Stimulated activated CD8-positive, alpha-beta memory T cell treated with anti-CD3 and anti-CD28 coated beads, Interleukin-2, amount 100 ng/mL, for 48 hours (primary cell): ENCODE measurements around the gene COL23A1.

Experiments
- DNase-seq, 2 donors: peaks; one replicate each; pipeline ENCODE4 v3.0.0-alpha.2; 2020; ENCODE audit warnings: low read depth in 2 of 2

COL23A1 gene

GRCh38 chr5:178360222-178360925 is 229.8 kb downstream of the COL23A1 start:
- DNase-seq: no peak

GRCh38 chr5:178359738-178360137 is 230.5 kb downstream of the COL23A1 start:
- no peak for DNase-seq

GRCh38 chr5:178357678-178358077 is 232.5 kb downstream of the COL23A1 start:
- no peak for DNase-seq

GRCh38 chr5:178357121-178357521 is 233.1 kb downstream of the COL23A1 start:
- no peak for DNase-seq

GRCh38 chr5:178356431-178356872 is 233.7 kb downstream of the COL23A1 start:
- DNase-seq: no peak

GRCh38 chr5:178355671-178356070 is 234.5 kb downstream of the COL23A1 start:
- DNase-seq: no peak

- DNase-seq: no peak
Observed at GRCh38 chr5:178353461-178353860, 236.7 kb downstream of the COL23A1 start.

- DNase-seq: no peak
Observed at GRCh38 chr5:178352035-178352349, 238.2 kb downstream of the COL23A1 start.

- no peak for DNase-seq
Observed at GRCh38 chr5:178351221-178352034, 238.8 kb downstream of the COL23A1 start.

- no peak for DNase-seq
Observed at GRCh38 chr5:178350361-178351220, 239.6 kb downstream of the COL23A1 start.

- no peak for DNase-seq
Observed at GRCh38 chr5:178349625-178350353, 240.4 kb downstream of the COL23A1 start.

- no peak for DNase-seq
Observed at GRCh38 chr5:178349075-178349511, 241.1 kb downstream of the COL23A1 start.

GRCh38 chr5:178348356-178349074 is 241.7 kb downstream of the COL23A1 start:
- DNase-seq: no peak

- no peak for DNase-seq
Observed at GRCh38 chr5:178347956-178348355, 242.2 kb downstream of the COL23A1 start.

GRCh38 chr5:178346607-178347334 is 243.4 kb downstream of the COL23A1 start:
- no peak for DNase-seq

- no peak for DNase-seq
Observed at GRCh38 chr5:178343306-178343705, 246.9 kb downstream of the COL23A1 start.

- no peak for DNase-seq
Observed at GRCh38 chr5:178341851-178342140, 248.4 kb downstream of the COL23A1 start.

GRCh38 chr5:178341091-178341850 is 248.9 kb downstream of the COL23A1 start:
- no peak for DNase-seq

- no peak for DNase-seq
Observed at GRCh38 chr5:178340637-178341036, 249.6 kb downstream of the COL23A1 start.

GRCh38 chr5:178340187-178340586 is 250.0 kb downstream of the COL23A1 start:
- DNase-seq: no peak
